ENCODE data around the gene PHLDA1.

GRCh38 chr12:76023069-76023690, 8.4 kb downstream of the PHLDA1 start:
- TF ChIP-seq SIN3A (IDR thresholded peaks at IDR 0.05; ENCODE audit: borderline replicate concordance, low read depth, low read length) (no peak), CTCF (IDR thresholded peaks at IDR 0.05) (no peak), MEF2A (IDR thresholded peaks at IDR 0.05; ENCODE audit: borderline replicate concordance, low read depth) (no peak), USF1 (IDR thresholded peaks at IDR 0.05; ENCODE audit: borderline replicate concordance, low read depth) (no peak), ELF1 (IDR thresholded peaks at IDR 0.05) (no peak), PBX3 (IDR thresholded peaks at IDR 0.05) (no peak), RFX5 (IDR thresholded peaks at IDR 0.05; ENCODE audit: low read length) (no peak), NFIC (IDR thresholded peaks at IDR 0.05; ENCODE audit: borderline replicate concordance) (no peak), REST (IDR thresholded peaks at IDR 0.05; ENCODE audit: low read depth, low read length) (no peak), TAF1 (IDR thresholded peaks at IDR 0.05; ENCODE audit: borderline replicate concordance, low read depth, low read length) (no peak), TEAD4 (IDR thresholded peaks at IDR 0.05; ENCODE audit: borderline replicate concordance, insufficient read depth) (no peak), POLR2AphosphoS5 (IDR thresholded peaks at IDR 0.05; ENCODE audit: low read depth, low read length) (no peak), EP300 (IDR thresholded peaks at IDR 0.05; ENCODE audit: borderline replicate concordance in 1 of 2, low read depth in 1 of 2, low read length in 1 of 2) (no peak)

Data from SK-N-SH (cell line).